H1 (cell line): Measurements from ENCODE around the gene DDIAS. TPM values are rescaled to one million over a fixed set of nuclear protein-coding genes. Genes with fewer than 3 reads are reported as not detected.

ENCODE experiments used
- CTCF ChIA-PET: fragments of 300-600 bp; sonication (Branson Sonifier 250); formaldehyde crosslinking; loops from one replicate; lab custom pipeline; 2021; ENCODE audit not compliant: partially characterized antibody; lab: Charles Lee
- POLR2A ChIA-PET: fragments of 300-600 bp; sonication (Branson Sonifier 250); formaldehyde crosslinking; loops from one replicate; lab custom pipeline; 2021; ENCODE audit warnings: inconsistent platforms; ENCODE audit not compliant: partially characterized antibody; lab: Charles Lee
- DNase-seq, 2 experiments: peaks; one replicate each; pipeline versions ENCODE4 v3.0.0 to v3.0.0-alpha.2; 2010 to 2022; ENCODE audit warnings: low spot score in 2 of 2, low read depth in 1 of 2, mixed read lengths in 1 of 2
- FAIRE-seq: peaks from 2 replicates; lab custom pipeline; 2011; peaks lifted over from hg19 to GRCh38; lab: Jason Lieb, UNC
- H2AFZ ChIP-seq: 2 replicates; pipeline ENCODE4 v1.8.1; 2012; ENCODE audit warnings: low read length, inconsistent platforms
- H2AK5ac ChIP-seq: 2 replicates; pipeline ENCODE4 v1.6.1; 2013; ENCODE audit warnings: low read depth, low read length
- H2BK120ac ChIP-seq: replicated peaks from 2 replicates; pipeline ENCODE3; 2013; ENCODE audit warnings: low read depth, low read length, inconsistent platforms
- H2BK12ac ChIP-seq: 2 replicates; pipeline ENCODE4 v1.6.1; 2013; ENCODE audit warnings: low read depth, low read length
- H2BK15ac ChIP-seq: 2 replicates; pipeline ENCODE4 v1.6.1; 2013; ENCODE audit warnings: low read length
- H2BK20ac ChIP-seq: 2 replicates; pipeline ENCODE4 v1.6.1; 2013; ENCODE audit warnings: low read length
- H2BK5ac ChIP-seq: 2 replicates; pipeline ENCODE4 v1.6.1; 2013; ENCODE audit warnings: low read depth, low read length
- H3K14ac ChIP-seq: 2 replicates; pipeline ENCODE4 v1.6.1; 2013; ENCODE audit warnings: inconsistent platforms; ENCODE audit not compliant: insufficient read length
- H3K18ac ChIP-seq: 2 replicates; pipeline ENCODE4 v1.6.1; 2013; ENCODE audit warnings: low read length; ENCODE audit errors: extremely low read depth
- H3K23ac ChIP-seq: 2 replicates; pipeline ENCODE4 v1.6.1; 2013; ENCODE audit warnings: inconsistent platforms; ENCODE audit not compliant: insufficient read length
- H3K23me2 ChIP-seq: 2 replicates; pipeline ENCODE4 v1.6.1; 2013; ENCODE audit warnings: low read depth, low read length
- H3K27ac ChIP-seq: 2 replicates; pipeline ENCODE4 v1.6.1; 2011; ENCODE audit warnings: low read depth, low read length, inconsistent platforms
- H3K27me3 ChIP-seq, 4 experiments: replicated peaks in 1 of 4; 1 replicate in 1 of 4; 2 replicates in 3 of 4; pipeline versions ENCODE4 v1.6.1 to v1.8.1; 2011 to 2013; ENCODE audit warnings: low read length in 3 of 4, mild to moderate bottlenecking in 3 of 4, inconsistent platforms in 2 of 4, mixed read lengths in 2 of 4, moderate library complexity in 1 of 4; ENCODE audit not compliant: control insufficient read depth in 3 of 4, insufficient read depth in 3 of 4; ENCODE audit errors: extremely low read depth in 1 of 4
- H3K36me3 ChIP-seq, 4 experiments: 2 replicates each; pipeline versions ENCODE4 v1.6.1 to v1.8.1; 2011 to 2013; ENCODE audit warnings: mild to moderate bottlenecking in 4 of 4, low read length in 3 of 4, moderate library complexity in 2 of 4, control low read depth in 1 of 4, inconsistent platforms in 1 of 4; ENCODE audit not compliant: insufficient read depth in 4 of 4, control insufficient read depth in 2 of 4
- H3K4ac ChIP-seq: replicated peaks from 2 replicates; pipeline ENCODE3; 2013; ENCODE audit warnings: low read length, low read depth, mixed read lengths, inconsistent platforms; ENCODE audit not compliant: insufficient read length
- H3K4me1 ChIP-seq, 4 experiments: replicated peaks in 1 of 4; 1 replicate in 1 of 4; 2 replicates in 3 of 4; pipeline versions ENCODE4 v1.6.1 to v1.8.1; 2011 to 2013; ENCODE audit warnings: low read length in 3 of 4, inconsistent platforms in 2 of 4, mixed read lengths in 1 of 4; ENCODE audit not compliant: insufficient read depth in 4 of 4, control insufficient read depth in 3 of 4
- H3K4me2 ChIP-seq, 2 experiments: 2 replicates each; pipeline versions ENCODE4 v1.6.1 to v1.8.1; 2011 to 2013; ENCODE audit warnings: low read depth in 2 of 2, low read length in 2 of 2, control low read depth in 1 of 2, inconsistent platforms in 1 of 2, mild to moderate bottlenecking in 1 of 2; ENCODE audit not compliant: insufficient read depth in 1 of 2
- H3K4me3 ChIP-seq, 4 experiments: fragments of 200-600, 300-600 bp in 1 of 4; sonication (generic), shearing (Covaris generic), sonication (Bioruptor Twin) in 1 of 4; 2 replicates each; pipeline versions ENCODE4 v1.5.1 to v1.8.1; 2011 to 2016; ENCODE audit warnings: low read length in 4 of 4, low read depth in 3 of 4, control low read depth in 2 of 4, inconsistent platforms in 2 of 4, mild to moderate bottlenecking in 2 of 4, mixed read lengths in 1 of 4, moderate library complexity in 1 of 4; ENCODE audit not compliant: insufficient read depth in 2 of 4; ENCODE audit errors: extremely low read depth in 1 of 4
- H3K56ac ChIP-seq: replicated peaks from 2 replicates; pipeline ENCODE3; 2013; ENCODE audit warnings: low read depth, mild to moderate bottlenecking, mixed read lengths, low read length, inconsistent platforms; ENCODE audit not compliant: insufficient read length
- H3K79me1 ChIP-seq: 2 replicates; pipeline ENCODE4 v1.6.1; 2013; ENCODE audit warnings: low read depth, low read length, control low read depth
- H3K79me2 ChIP-seq, 2 experiments: 2 replicates each; pipeline versions ENCODE4 v1.6.1 to v1.8.1; 2012 to 2013; ENCODE audit warnings: low read length in 2 of 2, mild to moderate bottlenecking in 2 of 2, inconsistent platforms in 1 of 2; ENCODE audit not compliant: insufficient read depth in 2 of 2, control insufficient read depth in 1 of 2
- H3K9ac ChIP-seq, 4 experiments: replicated peaks in 1 of 4; 1 replicate in 1 of 4; 2 replicates in 3 of 4; pipeline versions ENCODE4 v1.6.1 to v1.8.1; 2011 to 2013; ENCODE audit warnings: low read depth in 3 of 4, low read length in 3 of 4, control low read depth in 2 of 4, mild to moderate bottlenecking in 2 of 4, moderate library complexity in 2 of 4, inconsistent platforms in 1 of 4; ENCODE audit errors: extremely low read depth in 1 of 4
- H3K9me3 ChIP-seq, 2 experiments: 2 replicates each; pipeline versions ENCODE4 v1.6.1 to v1.8.1; 2012 to 2013; ENCODE audit warnings: mild to moderate bottlenecking in 2 of 2, moderate library complexity in 2 of 2, control low read depth in 1 of 2, inconsistent platforms in 1 of 2, low read depth in 1 of 2, low read length in 1 of 2, mixed read lengths in 1 of 2; ENCODE audit not compliant: insufficient read depth in 2 of 2
- H4K20me1 ChIP-seq, 2 experiments: replicated peaks in 1 of 2; 2 replicates each; pipeline versions ENCODE3 to v1.8.1; 2011 to 2013; ENCODE audit warnings: inconsistent platforms in 2 of 2, low read length in 2 of 2, mild to moderate bottlenecking in 1 of 2; ENCODE audit not compliant: insufficient read depth in 2 of 2, control insufficient read depth in 1 of 2
- H4K5ac ChIP-seq: 2 replicates; pipeline ENCODE4 v1.6.1; 2013; ENCODE audit warnings: low read length, low read depth, mixed read lengths, inconsistent platforms; ENCODE audit not compliant: insufficient read length
- H4K8ac ChIP-seq: 2 replicates; pipeline ENCODE4 v1.8.0; 2013; ENCODE audit warnings: mild to moderate bottlenecking, moderate library complexity, low read length, inconsistent platforms; ENCODE audit not compliant: insufficient read depth; ENCODE audit errors: extremely low read depth
- H4K91ac ChIP-seq: replicated peaks from 2 replicates; pipeline ENCODE3; 2013; ENCODE audit warnings: low read length, mixed read lengths, inconsistent platforms; ENCODE audit not compliant: insufficient read length
- ASH2L ChIP-seq: fragments of 200-600, 300-600 bp; sonication (generic); IDR thresholded peaks from one replicate; pipeline ENCODE4 v1.7.1; 2017; ENCODE audit warnings: low read length
- BCL11A ChIP-seq, 2 experiments: IDR thresholded peaks; one replicate each; pipeline ENCODE4 v1.6.1; 2011; ENCODE audit warnings: low read depth in 2 of 2, low read length in 2 of 2, mild to moderate bottlenecking in 2 of 2
- CBX8 ChIP-seq: fragments of 300-800, 300-1000 bp; sonication (generic); IDR thresholded peaks from 2 replicates; pipeline ENCODE4 v1.7.1; 2016; ENCODE audit warnings: low read depth, low read length, borderline replicate concordance
- CTBP2 ChIP-seq: IDR thresholded peaks from 2 replicates; pipeline ENCODE4 v1.7.0; 2011; ENCODE audit warnings: borderline replicate concordance, mild to moderate bottlenecking, moderate library complexity, mixed read lengths, low read length; ENCODE audit not compliant: insufficient read depth, insufficient read length
- FOSL1 ChIP-seq: IDR thresholded peaks from 2 replicates; pipeline ENCODE4 v1.6.1; 2011; ENCODE audit warnings: mild to moderate bottlenecking, low read depth, low read length, moderate library complexity; ENCODE audit not compliant: insufficient read depth
- GABPA ChIP-seq: IDR thresholded peaks from 2 replicates; pipeline ENCODE4 v1.6.1; 2011; ENCODE audit warnings: mild to moderate bottlenecking, low read length, moderate library complexity, borderline replicate concordance; ENCODE audit not compliant: insufficient read depth
- GTF2F1 ChIP-seq: IDR thresholded peaks from 2 replicates; pipeline ENCODE4 v1.6.1; 2012; ENCODE audit warnings: low read depth, low read length, improper control_type of control experiment, borderline replicate concordance
- KDM1A ChIP-seq: fragments of 200-600, 300-600 bp; sonication (generic); IDR thresholded peaks from 2 replicates; pipeline ENCODE4 v1.7.1; 2016; ENCODE audit warnings: mild to moderate bottlenecking, low read length, borderline replicate concordance
- MAFK ChIP-seq: IDR thresholded peaks from 2 replicates; pipeline ENCODE4 v1.6.1; 2012; ENCODE audit warnings: low read depth, mild to moderate bottlenecking, improper control_type of control experiment, low read length
- MAX ChIP-seq: IDR thresholded peaks from 2 replicates; pipeline ENCODE4 v1.6.1; 2012; ENCODE audit warnings: inconsistent platforms
- POLR2AphosphoS5 ChIP-seq: IDR thresholded peaks from 2 replicates; pipeline ENCODE4 v1.6.1; 2011; ENCODE audit warnings: low read depth, low read length
- SRF ChIP-seq: IDR thresholded peaks from 2 replicates; pipeline ENCODE4 v1.6.1; 2011; ENCODE audit warnings: mild to moderate bottlenecking, low read depth, low read length, moderate library complexity
- TBP ChIP-seq: IDR thresholded peaks from 2 replicates; pipeline ENCODE4 v1.6.1; 2011; ENCODE audit warnings: low read depth, low read length, improper control_type of control experiment
- YY1 ChIP-seq: IDR thresholded peaks from 2 replicates; pipeline ENCODE4 v1.6.1; 2011; ENCODE audit warnings: low read depth, mild to moderate bottlenecking, low read length
- ZNF274 ChIP-seq: IDR thresholded peaks from 2 replicates; pipeline ENCODE4 v1.7.0; 2012; ENCODE audit warnings: low read length, borderline replicate concordance; ENCODE audit errors: extremely low read depth
- WGBS, 2 experiments: shearing (Covaris generic) in 1 of 2; methylation state at CpG; one replicate each; pipeline versions ENCODE4 v1.1.6 to v1.1.7; 2013 to 2015; ENCODE audit warnings: low lambda C conversion rate in 2 of 2, mixed read lengths in 2 of 2, inconsistent platforms in 1 of 2, low coverage in 1 of 2, missing lambda C conversion rate in 1 of 2; ENCODE audit not compliant: insufficient replicate concordance in 2 of 2, insufficient coverage in 1 of 2, insufficient read length in 1 of 2; ENCODE audit errors: extremely low coverage in 1 of 2, missing lambda C conversion rate in 1 of 2; 5-methylcytosine and 5-hydroxymethylcytosine counted together
- polyA plus RNA-seq, 7 experiments: library from polyadenylated mRNA; depleted of rRNA in 3 of 7; stranded (reverse) in 5 of 7; unstranded in 2 of 7; fragments of >200 nt in 5 of 7; fragments of 200-250 nt in 2 of 7; gene quantifications; 1 replicate in 5 of 7; 2 replicates in 1 of 7; 4 replicates in 1 of 7; pipeline versions ENCODE4 v1.2.1 to v1.2.3, GENCODE V29; 2011 to 2013; ENCODE audit warnings: missing spikeins in 2 of 7, mixed read lengths in 2 of 7
- total RNA-seq: library from RNA; stranded (reverse); fragmentation: NEBNext Ultra II Directional; extraction: Animal tissue kit (Norgen Biotek cat#: 25700); gene quantifications from 2 replicates; pipeline ENCODE4 v1.2.1, GENCODE V29; 2021

Gene DDIAS
- total and polyA plus RNA-seq, 2 of the 8 experiments (the other 6 are each of a cell fraction or from before 2014, with no cell fraction given) = 11.6 to 25.7 TPM

GRCh38 chr11:82858556-82859091 is 42.9 kb upstream of the DDIAS start:
- DNase-seq (no peak), FAIRE-seq (no peak)
- no peak overlapping the region for H3K4me2 ChIP-seq
- no peak overlapping the region for H4K91ac ChIP-seq
- no peaks in the 10 kb centered on the region for H3K23me2 ChIP-seq
- no peak overlapping the region for H2AK5ac ChIP-seq
- H3K27ac ChIP-seq = no peak overlapping the region
- H3K79me1 ChIP-seq = no peaks in the 10 kb centered on the region
- no peak overlapping the region for H3K18ac ChIP-seq
- H3K4me1 ChIP-seq = no peaks in the 10 kb centered on the region
- H2BK120ac ChIP-seq = no peak overlapping the region
- H3K36me3 ChIP-seq = no peaks in the 10 kb centered on the region
- no peak overlapping the region for H3K4ac ChIP-seq
- ChIA-PET POLR2A (no interaction called here), CTCF (interaction anchor here (0.8 to 2.0 kb wide), 2 partner anchors 9 to 141 kb away, joined by 3 to 8 read pairs; no protein-coding TSS in a partner anchor)
- H2BK15ac ChIP-seq = no peak overlapping the region
- H2AFZ ChIP-seq = no peak overlapping the region
- H2BK20ac ChIP-seq = no peak overlapping the region
- no peak overlapping the region for H3K23ac ChIP-seq
- H4K5ac ChIP-seq = no peak overlapping the region
- no peak overlapping the region for H2BK5ac ChIP-seq
- no peak overlapping the region for H3K9ac ChIP-seq
- H4K8ac ChIP-seq = no peak overlapping the region
- peaks cover 0 to 2% of the 10 kb centered on the region in 2 experiments for H4K20me1 ChIP-seq
- no peaks in the 10 kb centered on the region for H3K27me3 ChIP-seq
- H3K56ac ChIP-seq = no peak overlapping the region
- H2BK12ac ChIP-seq = no peak overlapping the region
- WGBS, 2 experiments = 93% methylated on average over 1 of the region's 1 CpG; no CpG with 5 or more reads in 1 of the 2 experiments
- H3K14ac ChIP-seq = no peak overlapping the region
- no peaks in the 10 kb centered on the region for H3K79me2 ChIP-seq
- H3K9me3 ChIP-seq = no peaks in the 10 kb centered on the region
- no peak overlapping the region for H3K4me3 ChIP-seq
- TF ChIP-seq CBX8 (no peak), GTF2F1 (no peak), ASH2L (no peak), FOSL1 (no peak), KDM1A (no peak), YY1 (no peak), ZNF274 (no peak), GABPA (no peak), POLR2AphosphoS5 (no peak), BCL11A (IDR thresholded peaks at IDR 0.05; ENCODE audit: low read depth in 2 of 2, low read length in 2 of 2) (no peak), MAFK (no peak), SRF (no peak), TBP (no peak), CTBP2 (no peak), MAX (no peak)
